Measurements from ENCODE around the gene SSNA1. TPM values are rescaled to one million over a fixed set of nuclear protein-coding genes. Genes with fewer than 3 reads are reported as not detected.

The SSNA1 gene
- total RNA-seq, 1 donor from 2014 or later = 58.1 TPM

- Mint-ChIP-seq H3K27ac (ENCODE audit: unreplicated experiment) (peak overlapping the region; percentile 15), H3K36me3 (ENCODE audit: unreplicated experiment) (peaks cover 5% of the 10 kb centered on the region), H3K4me1 (ENCODE audit: unreplicated experiment) (peaks cover 22% of the 10 kb centered on the region), H3K4me3 (ENCODE audit: unreplicated experiment) (no peak overlapping the region), H3K9me3 (ENCODE audit: unreplicated experiment) (no peaks in the 10 kb centered on the region), H3K27me3 (ENCODE audit: unreplicated experiment) (no peaks in the 10 kb centered on the region)
- no peak for TF ChIP-seq CTCF (IDR thresholded peaks at IDR 0.05)
- DNase-seq (ENCODE audit: extremely low spot score, unreplicated experiment) = no peak
Observed at GRCh38 chr9:137195525-137196220, 7.2 kb downstream of the SSNA1 start.

GRCh38 chr9:137198051-137198901 lies 9.8 kb downstream of the SSNA1 start:
- Mint-ChIP-seq H3K4me1 (ENCODE audit: unreplicated experiment) (peaks cover 41% of the 10 kb centered on the region), H3K9me3 (ENCODE audit: unreplicated experiment) (no peaks in the 10 kb centered on the region), H3K36me3 (ENCODE audit: unreplicated experiment) (no peaks in the 10 kb centered on the region), H3K27me3 (ENCODE audit: unreplicated experiment) (no peaks in the 10 kb centered on the region), H3K27ac (ENCODE audit: unreplicated experiment) (no peak overlapping the region), H3K4me3 (ENCODE audit: unreplicated experiment) (peak overlapping the region; percentile 26)
- no peak for DNase-seq (ENCODE audit: extremely low spot score, unreplicated experiment)
- TF ChIP-seq CTCF (IDR thresholded peaks at IDR 0.05) = no peak

GRCh38 chr9:137198902-137199283 lies 10.4 kb downstream of the SSNA1 start:
- Mint-ChIP-seq H3K4me1 (ENCODE audit: unreplicated experiment) (peaks cover 39% of the 10 kb centered on the region), H3K9me3 (ENCODE audit: unreplicated experiment) (no peaks in the 10 kb centered on the region), H3K4me3 (ENCODE audit: unreplicated experiment) (peak overlapping the region; percentile 82), H3K36me3 (ENCODE audit: unreplicated experiment) (no peaks in the 10 kb centered on the region), H3K27me3 (ENCODE audit: unreplicated experiment) (no peaks in the 10 kb centered on the region), H3K27ac (ENCODE audit: unreplicated experiment) (no peak overlapping the region)
- no peak for TF ChIP-seq CTCF (IDR thresholded peaks at IDR 0.05)
- no peak for DNase-seq (ENCODE audit: extremely low spot score, unreplicated experiment)

GRCh38 chr9:137199411-137200121 lies 11.1 kb downstream of the SSNA1 start:
- H3K27me3 Mint-ChIP-seq (ENCODE audit: unreplicated experiment) = no peaks in the 10 kb centered on the region
- H3K4me1 Mint-ChIP-seq (ENCODE audit: unreplicated experiment) = peaks cover 43% of the 10 kb centered on the region
- peak overlapping the region; percentile 50 for H3K27ac Mint-ChIP-seq (ENCODE audit: unreplicated experiment)
- H3K4me3 Mint-ChIP-seq (ENCODE audit: unreplicated experiment) = peak overlapping the region; percentile 82
- H3K36me3 Mint-ChIP-seq (ENCODE audit: unreplicated experiment) = no peaks in the 10 kb centered on the region
- H3K9me3 Mint-ChIP-seq (ENCODE audit: unreplicated experiment) = no peaks in the 10 kb centered on the region
- no peak for TF ChIP-seq CTCF (IDR thresholded peaks at IDR 0.05)
- DNase-seq (ENCODE audit: extremely low spot score, unreplicated experiment) = no peak

Measured in osteocyte (in vitro differentiated cells).